Heart right ventricle (tissue), 16 donors: ENCODE data around the gene CERK. TPM values are rescaled to one million over a fixed set of nuclear protein-coding genes. Genes with fewer than 3 reads are reported as not detected.

Experiments used
- ATAC-seq, 8 donors: fragments of 200-7000 bp; cut with Tn5 transposase; one replicate each; pipeline ENCODE4 v1.9.1; 2020; ENCODE audit warnings: mild to moderate bottlenecking in 8 of 8, moderate library complexity in 8 of 8, moderate number of reproducible peaks in 1 of 8
- DNase-seq, 2 donors: peaks; one replicate each; pipeline ENCODE4 v3.0.0-alpha.2; 2020
- H3K27ac ChIP-seq, 10 donors: fragments of 200-600 bp; sonication (generic) in 2 of 10; one replicate each; pipeline versions ENCODE4 v1.5.0 to v1.8.0; 2020 to 2022; ENCODE audit warnings: mild to moderate bottlenecking in 3 of 10
- H3K27me3 ChIP-seq, 7 donors: fragments of 200-600 bp; one replicate each; pipeline ENCODE4 v1.8.0; 2021 to 2022; ENCODE audit warnings: mild to moderate bottlenecking in 2 of 7
- H3K36me3 ChIP-seq, 9 donors: fragments of 200-600 bp; sonication (generic) in 1 of 9; one replicate each; pipeline versions ENCODE4 v1.5.0 to v1.8.0; 2020 to 2022; ENCODE audit warnings: mild to moderate bottlenecking in 2 of 9
- H3K4me1 ChIP-seq, 9 donors: fragments of 200-600 bp; sonication (generic) in 1 of 9; one replicate each; pipeline versions ENCODE4 v1.5.0 to v1.8.0; 2020 to 2022; ENCODE audit warnings: mild to moderate bottlenecking in 4 of 9
- H3K4me3 ChIP-seq, 10 donors: fragments of 200-600 bp; sonication (generic) in 2 of 10; one replicate each; pipeline versions ENCODE4 v1.5.0 to v1.8.0; 2020 to 2022; ENCODE audit warnings: mild to moderate bottlenecking in 7 of 10, moderate library complexity in 2 of 10
- H3K9me3 ChIP-seq, 11 donors: fragments of 200-600 bp in 10 of 11; sonication (generic) in 2 of 11; one replicate each; pipeline versions ENCODE4 v1.5.0 to v1.8.0; 2013 to 2022; ENCODE audit warnings: mild to moderate bottlenecking in 2 of 11, control low read depth in 1 of 11, moderate library complexity in 1 of 11
- WGBS, 2 donors: extraction: QIAGEN DNeasy Blood & Tissue Kit; methylation state at CpG; one replicate each; pipeline ENCODE4 v1.1.7; 2013; ENCODE audit warnings: inconsistent platforms in 1 of 2; 5-methylcytosine and 5-hydroxymethylcytosine counted together
- intact Hi-C, 10 donors: fragments of 100-400 bp; cut with DNase I; formaldehyde crosslinking; loops; one replicate each; pipeline versions ENCODE4 v1.11.1 to v1.14.2; 2022
- polyA plus RNA-seq, 2 donors: library from polyadenylated mRNA; stranded (reverse); fragments of 200-250 nt; gene quantifications; one replicate each; pipeline ENCODE4 v1.2.3, GENCODE V29; 2013
- total RNA-seq, 10 donors: library from RNA; stranded (reverse); fragmentation: NEBNext Ultra II Directional in 3 of 10; extraction: Animal tissue kit (Norgen Biotek cat#: 25700) in 3 of 10; gene quantifications; one replicate each; pipeline versions ENCODE4 v1.2.1 to v1.2.4, GENCODE V29; 2021 to 2023
- TF ChIP-seq, protein P1 (sequence below), 9 donors: fragments of 200-600 bp; sonication (generic) in 2 of 9; IDR thresholded peaks; one replicate each; pipeline versions ENCODE4 v1.5.0 to v1.8.0; 2021 to 2022; ENCODE audit warnings: antibody characterized with exemption in 9 of 9, mild to moderate bottlenecking in 5 of 9, moderate library complexity in 1 of 9
- donor health status: Arrhythmogenic right ventricular cardiomyopathy.
- donor health status: ischemic (EF 13 %, LVEDD 7.1; RV severe dilation, severe dysfunction).
- donor health status: healthy with polysubstance abuse.
- donor health status: DM: no; HTN: yes; CAD: no.
- donor health status: DM: no; HTN: no; CAD: no.
- donor health status: ischemic (EF 25% LVEDD 6.9; RV normal size, moderate dysfunction).
- donor health status: ischemic (EF 25% LVEDD 5.7; RV mildly dilated, moderate dysfunction).
- donor health status: healthy.
- donor health status: DM: yes; HTN: yes; CAD: no.
- donor health status: Ischemic cardiomyopathy.
- donor health status: ischemic (EF 35%, LVEDD 5.7; RV mildly dilated, moderate dysfunction).
- donor health status: nonischemic (EF 11% LVEDD 7.7; RV severe dilation, severe dysfunction).
- donor health status: DM: yes; HTN: yes; CAD: no.
- donor health status: PGD.
- donor health status: ischemic (EF 29% LVEDD 5.4; RV normal size, mild dysfunction).
- donor health status: nonischemic (EF 23%, LVEDD 6.1; RV moderate dilation, normal function).

Gene CERK
- total and polyA plus RNA-seq, 12 donors = 21.5 to 97.0 (median 66.2) TPM

- WGBS, 2 donors = 68 to 71% methylated on average over 6 of the region's 6 CpGs
- TF ChIP-seq, protein P1, sequence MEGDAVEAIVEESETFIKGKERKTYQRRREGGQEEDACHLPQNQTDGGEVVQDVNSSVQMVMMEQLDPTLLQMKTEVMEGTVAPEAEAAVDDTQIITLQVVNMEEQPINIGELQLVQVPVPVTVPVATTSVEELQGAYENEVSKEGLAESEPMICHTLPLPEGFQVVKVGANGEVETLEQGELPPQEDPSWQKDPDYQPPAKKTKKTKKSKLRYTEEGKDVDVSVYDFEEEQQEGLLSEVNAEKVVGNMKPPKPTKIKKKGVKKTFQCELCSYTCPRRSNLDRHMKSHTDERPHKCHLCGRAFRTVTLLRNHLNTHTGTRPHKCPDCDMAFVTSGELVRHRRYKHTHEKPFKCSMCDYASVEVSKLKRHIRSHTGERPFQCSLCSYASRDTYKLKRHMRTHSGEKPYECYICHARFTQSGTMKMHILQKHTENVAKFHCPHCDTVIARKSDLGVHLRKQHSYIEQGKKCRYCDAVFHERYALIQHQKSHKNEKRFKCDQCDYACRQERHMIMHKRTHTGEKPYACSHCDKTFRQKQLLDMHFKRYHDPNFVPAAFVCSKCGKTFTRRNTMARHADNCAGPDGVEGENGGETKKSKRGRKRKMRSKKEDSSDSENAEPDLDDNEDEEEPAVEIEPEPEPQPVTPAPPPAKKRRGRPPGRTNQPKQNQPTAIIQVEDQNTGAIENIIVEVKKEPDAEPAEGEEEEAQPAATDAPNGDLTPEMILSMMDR (IDR thresholded peaks at IDR 0.05) = no peak
- Histone ChIP-seq H3K4me1 (peaks cover 19 to 75% (median 67%) of the 10 kb centered on the region in 9 donors), H3K9me3 (peaks cover 0 to 16% (median 12%) of the 10 kb centered on the region in 11 donors), H3K4me3 (peak overlapping the region in 5 of 10 donors; percentile 9 to 18 (median 12)), H3K27ac (peak overlapping the region; percentile 84 to 99 (median 94)), H3K27me3 (no peaks in the 10 kb centered on the region), H3K36me3 (no peaks in the 10 kb centered on the region)
- intact Hi-C loops = loop anchor here in 2 of 10 donors (5.0 kb wide), 1 partner anchor 42 kb away; no protein-coding TSS in a partner anchor
- ATAC-seq (no peak), DNase-seq (no peak)
These were observed 16.8 kb upstream of the CERK start for GRCh38 chr22:46754826-46755225.

DNA sequence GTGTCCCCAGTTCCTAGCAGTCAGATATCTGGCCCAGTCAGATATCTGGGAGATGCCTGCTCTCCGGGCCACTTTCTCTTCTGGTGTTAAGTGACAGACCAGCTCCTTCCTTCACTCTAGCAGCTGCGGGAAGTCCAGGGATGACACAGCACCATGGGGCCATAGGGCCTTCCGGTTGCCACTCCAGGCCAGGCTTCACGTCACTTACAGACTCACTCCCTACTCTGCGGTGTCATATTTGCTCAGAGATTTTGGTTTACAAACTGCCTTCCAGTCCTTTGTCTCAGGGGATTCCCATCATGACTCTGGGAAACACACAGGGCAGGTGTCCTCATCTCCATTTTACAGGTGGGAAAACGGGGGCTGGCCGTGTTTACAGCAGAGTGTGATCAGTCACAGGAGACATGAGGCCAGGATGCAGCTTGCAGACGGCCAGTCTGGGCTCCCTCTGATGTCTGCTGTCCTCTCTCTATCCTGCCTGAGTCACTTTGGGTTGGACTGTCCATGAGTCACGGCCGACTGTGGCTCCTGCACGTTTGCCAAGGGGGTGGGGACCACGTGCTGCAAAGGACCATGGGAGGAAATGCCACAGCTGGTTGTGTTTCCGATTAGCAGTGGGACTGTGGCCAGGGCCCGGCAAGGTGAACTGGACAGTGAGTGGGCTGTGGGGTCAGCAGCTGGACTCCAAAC lies 16.2 kb upstream of the CERK start:
- ATAC-seq (peak; percentile 90 to 94 (median 91)), DNase-seq (peak; percentile 93 to 96)
- intact Hi-C loops = no loop called here
- TF ChIP-seq, protein P1 (IDR thresholded peaks at IDR 0.05) = no peak
- peaks cover 0 to 16% (median 12%) of the 10 kb centered on the region in 11 donors for H3K9me3 ChIP-seq
- peaks cover 19 to 78% (median 71%) of the 10 kb centered on the region in 9 donors for H3K4me1 ChIP-seq
- no peaks in the 10 kb centered on the region for H3K27me3 ChIP-seq
- H3K4me3 ChIP-seq = peak overlapping the region in 6 of 10 donors; percentile 9 to 18 (median 14)
- peak overlapping the region; percentile 84 to 99 (median 94) for H3K27ac ChIP-seq
- 5 to 6% methylated on average over 14 of the region's 14 CpGs for WGBS, 2 donors
- H3K36me3 ChIP-seq = no peaks in the 10 kb centered on the region

GRCh38 chr22:46753761-46754109 lies 15.7 kb upstream of the CERK start:
- peak overlapping the region in 6 of 10 donors; percentile 2 to 18 (median 12) for H3K4me3 ChIP-seq
- H3K36me3 ChIP-seq = no peaks in the 10 kb centered on the region
- ATAC-seq = peak in 1 of 8 donors; percentile 19
- intact Hi-C loops = no loop called here
- peaks cover 19 to 78% (median 71%) of the 10 kb centered on the region in 9 donors for H3K4me1 ChIP-seq
- no peak for DNase-seq
- WGBS, 2 donors = 62 to 68% methylated on average over 4 of the region's 4 CpGs
- no peaks in the 10 kb centered on the region for H3K27me3 ChIP-seq
- TF ChIP-seq, protein P1 (IDR thresholded peaks at IDR 0.05) = no peak
- H3K9me3 ChIP-seq = peaks cover 0 to 16% (median 12%) of the 10 kb centered on the region in 11 donors
- peak overlapping the region; percentile 84 to 99 (median 94) for H3K27ac ChIP-seq

DNA sequence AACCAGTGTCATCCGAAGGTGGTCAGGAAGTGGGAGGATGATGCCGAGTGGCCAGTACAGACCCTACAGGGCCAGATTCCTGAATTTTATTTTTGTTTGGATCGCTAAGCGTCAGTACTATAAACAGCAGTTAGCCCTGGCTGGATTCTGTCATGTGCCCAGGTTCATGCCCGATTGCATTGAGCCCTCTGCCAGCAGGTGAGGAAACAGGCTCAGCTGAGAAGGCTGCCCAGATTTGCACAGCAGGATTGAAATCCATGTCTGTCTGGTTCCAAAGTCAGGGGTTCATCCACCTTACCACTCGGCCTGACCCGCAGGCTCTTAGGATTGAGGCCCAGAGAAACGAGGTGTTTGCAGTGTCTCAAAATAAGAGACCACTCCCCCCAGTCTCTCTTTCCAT lies 15.3 kb upstream of the CERK start:
- TF ChIP-seq, protein P1 (IDR thresholded peaks at IDR 0.05) = no peak
- WGBS, 2 donors = 70 to 72% methylated on average over 8 of the region's 8 CpGs
- Histone ChIP-seq H3K27ac (peak overlapping the region; percentile 84 to 99 (median 94)), H3K36me3 (no peaks in the 10 kb centered on the region), H3K9me3 (peaks cover 0 to 16% (median 12%) of the 10 kb centered on the region in 11 donors), H3K4me3 (peak overlapping the region in 3 of 10 donors; percentile 9 to 18 (median 11)), H3K27me3 (no peaks in the 10 kb centered on the region), H3K4me1 (peaks cover 19 to 78% (median 68%) of the 10 kb centered on the region in 9 donors)
- no peak for DNase-seq
- peak in 4 of 8 donors; percentile 1 to 15 (median 9) for ATAC-seq
- intact Hi-C loops = no loop called here
